Endothelial cell of umbilical vein (primary cell): ENCODE data around the gene THOP1. TPM values are rescaled to one million over a fixed set of nuclear protein-coding genes. Genes with fewer than 3 reads are reported as not detected.

Experiments used
- BruUV-seq: library from RNA; stranded (reverse); fragments of 400-500 nt; replicated peaks from 2 replicates; lab custom pipeline; 2021; lab: Mats Ljungman, UMichigan
- CTCF ChIA-PET: fragments of 300-600, 350-600 bp; sonication (Branson Sonifier 250); formaldehyde crosslinking; loops from one replicate; lab custom pipeline; 2021; ENCODE audit warnings: antibody characterized with exemption, inconsistent platforms; lab: Charles Lee
- POLR2A ChIA-PET: fragments of 300-600, 350-600 bp; sonication (Branson Sonifier 250); formaldehyde crosslinking; loops from one replicate; lab custom pipeline; 2021; ENCODE audit warnings: antibody characterized with exemption, inconsistent platforms; lab: Charles Lee
- DNase-seq: peaks from one replicate; pipeline ENCODE4 v3.0.0-alpha.2; 2011; ENCODE audit warnings: low read depth, low spot score
- FAIRE-seq: peaks from 2 replicates; lab custom pipeline; 2011; peaks lifted over from hg19 to GRCh38; lab: Jason Lieb, UNC
- H2AFZ ChIP-seq: 2 replicates; pipeline ENCODE4 v1.6.0; 2012; ENCODE audit warnings: low read depth, low read length, control low read depth, inconsistent platforms
- H3K27ac ChIP-seq: 2 replicates; pipeline ENCODE4 v1.5.1; 2011; ENCODE audit warnings: low read depth, mild to moderate bottlenecking, control low read depth, low read length, moderate library complexity; ENCODE audit not compliant: insufficient read depth
- H3K27me3 ChIP-seq, 2 experiments: 2 replicates each; pipeline versions ENCODE4 v1.6.0 to v1.6.1; 2011; ENCODE audit warnings: low read length in 2 of 2, mixed read lengths in 1 of 2; ENCODE audit not compliant: control insufficient read depth in 2 of 2, insufficient read depth in 2 of 2
- H3K36me3 ChIP-seq, 2 experiments: 2 replicates in 1 of 2; 3 replicates in 1 of 2; pipeline ENCODE4 v1.5.1; 2011; ENCODE audit warnings: low read length in 2 of 2, mild to moderate bottlenecking in 1 of 2, moderate library complexity in 1 of 2; ENCODE audit not compliant: control insufficient read depth in 2 of 2, insufficient read depth in 2 of 2; ENCODE audit errors: extremely low read depth in 1 of 2
- H3K4me1 ChIP-seq: 3 replicates; pipeline ENCODE4 v1.5.1; 2011; ENCODE audit warnings: mild to moderate bottlenecking, low read length; ENCODE audit not compliant: control insufficient read depth, insufficient read depth; ENCODE audit errors: extremely low read depth
- H3K4me2 ChIP-seq: 2 replicates; pipeline ENCODE4 v1.6.1; 2011; ENCODE audit warnings: low read length, control low read depth, mixed read lengths; ENCODE audit not compliant: insufficient read depth
- H3K4me3 ChIP-seq, 3 experiments: fragments of 200-600 bp in 1 of 3; sonication (generic), shearing (Covaris generic) in 1 of 3; replicated peaks in 1 of 3; 2 replicates each; pipeline ENCODE4 v1.5.1; 2011 to 2016; ENCODE audit warnings: control low read depth in 3 of 3, low read length in 3 of 3, mild to moderate bottlenecking in 2 of 3, inconsistent platforms in 1 of 3, low read depth in 1 of 3, moderate library complexity in 1 of 3; ENCODE audit not compliant: insufficient read depth in 1 of 3
- H3K79me2 ChIP-seq: 2 replicates; pipeline ENCODE4 v1.6.0; 2012; ENCODE audit warnings: low read length, inconsistent platforms; ENCODE audit not compliant: control insufficient read depth, insufficient read depth
- H3K9ac ChIP-seq: replicated peaks from 2 replicates; pipeline ENCODE3; 2011; ENCODE audit warnings: low read length, control low read depth; ENCODE audit not compliant: insufficient read depth; ENCODE audit errors: extremely low read depth
- H3K9me1 ChIP-seq: replicated peaks from 3 replicates; pipeline ENCODE4 v1.6.0; 2011; ENCODE audit warnings: mild to moderate bottlenecking, low read length; ENCODE audit not compliant: control insufficient read depth, insufficient read depth; ENCODE audit errors: extremely low read depth
- H3K9me3 ChIP-seq: replicated peaks from 2 replicates; pipeline ENCODE4 v1.5.1; 2012; ENCODE audit warnings: low read length, inconsistent platforms; ENCODE audit not compliant: control insufficient read depth, insufficient read depth
- H4K20me1 ChIP-seq: replicated peaks from 2 replicates; pipeline ENCODE3; 2011; ENCODE audit warnings: mild to moderate bottlenecking, low read length; ENCODE audit not compliant: control insufficient read depth, insufficient read depth; ENCODE audit errors: extremely low read depth
- CTCF ChIP-seq, 2 donors: IDR thresholded peaks; 1 replicate in 1 of 2; 2 replicates in 1 of 2; pipeline ENCODE4 v1.5.1; 2011; ENCODE audit warnings: low read length in 2 of 2, mild to moderate bottlenecking in 2 of 2, moderate library complexity in 2 of 2, control low read depth in 1 of 2, inconsistent platforms in 1 of 2, low read depth in 1 of 2; ENCODE audit not compliant: insufficient read depth in 1 of 2; ENCODE audit errors: extremely low read depth in 1 of 2
- EZH2 ChIP-seq: IDR thresholded peaks from 2 replicates; pipeline ENCODE4 v1.6.1; 2012; ENCODE audit warnings: borderline replicate concordance, low read depth, mild to moderate bottlenecking, moderate library complexity, low read length, inconsistent platforms; ENCODE audit not compliant: severe bottlenecking
- FOS ChIP-seq: IDR thresholded peaks from 2 replicates; pipeline ENCODE4 v1.6.1; 2011; ENCODE audit warnings: mild to moderate bottlenecking, low read length, moderate library complexity, borderline replicate concordance; ENCODE audit not compliant: insufficient read depth
- GATA2 ChIP-seq: IDR thresholded peaks from 2 replicates; pipeline ENCODE4 v1.7.0; 2011; ENCODE audit warnings: low read depth, mild to moderate bottlenecking, moderate library complexity, mixed read lengths, low read length; ENCODE audit not compliant: insufficient read length, insufficient read depth
- JUN ChIP-seq: IDR thresholded peaks from 2 replicates; pipeline ENCODE4 v1.6.1; 2011; ENCODE audit warnings: borderline replicate concordance, low read depth; ENCODE audit not compliant: insufficient read length, insufficient read depth
- MAX ChIP-seq: IDR thresholded peaks from 2 replicates; pipeline ENCODE4 v1.6.1; 2011; ENCODE audit not compliant: insufficient read depth, insufficient read length
- MYC ChIP-seq: IDR thresholded peaks from one replicate; pipeline ENCODE4 v1.6.1; 2011; ENCODE audit warnings: mild to moderate bottlenecking, low read depth, low read length
- POLR2A ChIP-seq: IDR thresholded peaks from 2 replicates; pipeline ENCODE4 v1.6.1; 2012; ENCODE audit warnings: low read depth, mild to moderate bottlenecking, control low read depth, low read length
- POLR2AphosphoS5 ChIP-seq: IDR thresholded peaks from 2 replicates; pipeline ENCODE4 v1.6.1; 2012; ENCODE audit warnings: low read depth, mild to moderate bottlenecking, control low read depth, low read length, moderate library complexity; ENCODE audit not compliant: insufficient read depth
- dilution Hi-C: fragments of 300-500 bp; cut with MboI; formaldehyde crosslinking; loops from one replicate; pipeline ENCODE4 v1.15.0; 2019; ENCODE audit warnings: low sequenced_read_pairs; ENCODE audit not compliant: extremely low pct_ligation_motif_present
- intact Hi-C: fragments of 100-400 bp; cut with micrococcal nuclease; formaldehyde crosslinking; loops from one replicate; pipeline ENCODE4 v1.10.0; 2022
- polyA plus RNA-seq, 4 experiments: library from polyadenylated mRNA; depleted of rRNA in 3 of 4; stranded (reverse) in 3 of 4; unstranded in 1 of 4; fragments of >200 nt; gene quantifications; 2 replicates each; pipeline versions ENCODE4 v1.2.1 to v1.2.3, GENCODE V29; 2011 to 2012; ENCODE audit warnings: missing spikeins in 1 of 4
- total RNA-seq: library from RNA; stranded (reverse); gene quantifications from 2 replicates; pipeline ENCODE4 v1.2.3, GENCODE V29; 2021

The THOP1 gene
- total and polyA plus RNA-seq, 2 donors (not counting 3 experiments of a cell fraction or from before 2014, with no cell fraction given), result 88.0 to 115 TPM

- Histone ChIP-seq H3K4me2 (no peak overlapping the region), H3K4me3 (no peak overlapping the region), H3K27ac (no peak overlapping the region), H3K9ac (no peak overlapping the region), H3K4me1 (no peaks in the 10 kb centered on the region), H4K20me1 (no peaks in the 10 kb centered on the region), H3K9me3 (no peaks in the 10 kb centered on the region), H3K27me3 (no peaks in the 10 kb centered on the region), H3K79me2 (peaks cover 3% of the 10 kb centered on the region), H2AFZ (no peak overlapping the region), H3K9me1 (no peaks in the 10 kb centered on the region), H3K36me3 (peaks cover 5 to 11% of the 10 kb centered on the region in 2 experiments)
- dilution Hi-C loops, result no loop called here
- intact Hi-C loops, result no loop called here
- POLR2A ChIA-PET, result interaction anchor here (0.6 to 1.3 kb wide), 2 partner anchors 12 to 20 kb away, joined by 3 to 8 read pairs; no protein-coding TSS in a partner anchor
- FAIRE-seq (no peak), DNase-seq (no peak)
- TF ChIP-seq FOS (no peak), MAX (no peak), CTCF (IDR thresholded peaks at IDR 0.05; ENCODE audit: extremely low read depth in 1 of 2, insufficient read depth in 1 of 2, low read depth in 1 of 2, low read length in 2 of 2) (no peak), EZH2 (no peak), MYC (no peak), POLR2A (no peak), POLR2AphosphoS5 (no peak), GATA2 (no peak), JUN (no peak)
- no TSS peak for BruUV-seq
- CTCF ChIA-PET, result interaction anchor here (1.1 to 1.2 kb wide), 2 partner anchors 89 to 150 kb away, joined by 3 to 5 read pairs; no protein-coding TSS in a partner anchor
Measured at GRCh38 chr19:2798733-2799132, 13.4 kb downstream of the THOP1 start.
